ENCODE data around the gene IQCK. TPM values are rescaled to one million over a fixed set of nuclear protein-coding genes. Genes with fewer than 3 reads are reported as not detected.

Gene IQCK
- total RNA-seq, 1 experiment from 2014 or later: 15.5 TPM

- in situ Hi-C loops (cut with HindIII; ENCODE audit: low pct_unique_long_range_greater_than_20kb, low sequenced_read_pairs) (no loop called here), intact Hi-C loops (cut with micrococcal nuclease; ENCODE audit: unreplicated experiment) (no loop called here)
- H3K27ac ChIP-seq (ENCODE audit: low read length): no peak overlapping the region
- ChIA-PET CTCF (no interaction called here), POLR2A (no interaction called here)
- no peaks in the 10 kb centered on the region for H3K36me3 ChIP-seq (ENCODE audit: control insufficient read depth, insufficient read depth, low read length)
- H3K4me3 ChIP-seq (ENCODE audit: low read depth in 2 of 2, low read length in 2 of 2): no peak overlapping the region
- ATAC-seq (no peak), DNase-seq (ENCODE audit: low read depth, low spot score) (no peak)
- H3K9me3 ChIP-seq (ENCODE audit: control insufficient read depth, insufficient read depth, low read depth, low read length): no peaks in the 10 kb centered on the region
- no peaks in the 10 kb centered on the region for H3K27me3 ChIP-seq (ENCODE audit: control insufficient read depth, insufficient read depth, low read length)
- no TSS peak for BruUV-seq (replicated peaks)
- no peak for TF ChIP-seq SIN3A (IDR thresholded peaks at IDR 0.05; ENCODE audit: borderline replicate concordance, insufficient read depth, low read depth, low read length)
- no peak for TF ChIP-seq CTCF (IDR thresholded peaks at IDR 0.05)
- TF ChIP-seq POLR2AphosphoS5 (IDR thresholded peaks at IDR 0.05; ENCODE audit: low read depth, low read length): no peak
- no peak for TF ChIP-seq TCF7L2 (IDR thresholded peaks at IDR 0.05; ENCODE audit: low read depth, low read length)
- no peak for TF ChIP-seq REST (IDR thresholded peaks at IDR 0.05; ENCODE audit: insufficient read depth in 1 of 2, low read depth in 2 of 2, low read length in 1 of 2)
- peaks cover 4% of the 10 kb centered on the region; the same call in 1 of the 2 replicates for H3K4me1 ChIP-seq (ENCODE audit: control insufficient read depth, insufficient read depth, low read length)
Observed at GRCh38 chr16:19802612-19803011, 84.5 kb downstream of the IQCK start.

DNA sequence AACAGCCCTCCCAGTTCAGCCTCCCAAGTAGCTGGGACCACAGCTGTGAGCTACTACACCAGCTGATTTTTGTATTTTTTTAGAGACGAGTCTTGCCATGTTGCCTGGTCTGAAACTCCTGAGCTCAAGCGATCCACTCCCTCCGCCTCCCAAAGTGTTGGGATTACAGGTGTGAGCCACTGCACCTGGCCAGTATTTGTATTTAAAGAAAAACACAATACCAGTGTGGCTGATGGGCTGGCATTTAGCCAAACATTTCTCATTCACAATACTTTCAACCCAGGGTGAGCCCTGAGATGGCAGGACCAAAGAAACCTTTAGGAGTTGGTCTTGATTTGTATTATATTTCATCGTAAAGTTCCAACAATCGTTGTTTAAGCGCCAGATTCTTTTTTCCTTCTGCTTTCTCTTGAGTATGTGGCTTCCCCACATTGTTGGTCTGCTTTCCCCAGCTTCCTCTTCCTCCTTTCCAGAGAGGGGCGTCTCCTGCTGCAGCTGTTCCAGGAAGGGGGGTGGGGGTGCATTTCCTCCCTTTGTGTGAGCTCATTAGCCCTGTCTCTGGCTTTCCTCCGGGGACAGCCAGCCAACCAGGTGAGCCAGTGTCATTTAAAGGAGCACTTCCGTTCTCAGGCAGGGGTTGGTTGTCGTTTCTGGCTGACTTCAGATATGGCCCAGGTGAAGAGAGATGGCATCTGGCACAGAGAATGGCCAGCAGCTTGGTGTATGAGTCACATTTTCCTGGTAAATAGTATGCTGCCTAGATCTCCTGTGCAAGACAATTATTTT, 86.7 kb downstream of the IQCK start:
- ChIA-PET CTCF (interaction anchor here (0.7 kb wide), 1 partner anchor 66 kb away, joined by 3 read pairs; no protein-coding TSS in a partner anchor), POLR2A (interaction anchor here (0.5 kb wide), 1 partner anchor 200 kb away, joined by 3 read pairs; no protein-coding TSS in a partner anchor)
- DNase-seq (ENCODE audit: low read depth, low spot score) (no peak), ATAC-seq (0 out of 2 replicates have a peak, but pooled peaks have one; percentile 43)
- no TSS peak for BruUV-seq (replicated peaks)
- Histone ChIP-seq H3K4me1 (ENCODE audit: control insufficient read depth, insufficient read depth, low read length) (peaks cover 11% of the 10 kb centered on the region; the same call in 1 of the 2 replicates), H3K27ac (ENCODE audit: low read length) (no peak overlapping the region), H3K4me3 (ENCODE audit: low read depth in 2 of 2, low read length in 2 of 2) (no peak overlapping the region), H3K9me3 (ENCODE audit: control insufficient read depth, insufficient read depth, low read depth, low read length) (no peaks in the 10 kb centered on the region), H3K36me3 (ENCODE audit: control insufficient read depth, insufficient read depth, low read length) (no peaks in the 10 kb centered on the region), H3K27me3 (ENCODE audit: control insufficient read depth, insufficient read depth, low read length) (no peaks in the 10 kb centered on the region)
- intact Hi-C loops (cut with micrococcal nuclease; ENCODE audit: unreplicated experiment) (no loop called here), in situ Hi-C loops (cut with HindIII; ENCODE audit: low pct_unique_long_range_greater_than_20kb, low sequenced_read_pairs) (no loop called here)
- no peak for TF ChIP-seq REST (IDR thresholded peaks at IDR 0.05; ENCODE audit: insufficient read depth in 1 of 2, low read depth in 2 of 2, low read length in 1 of 2)
- no peak for TF ChIP-seq SIN3A (IDR thresholded peaks at IDR 0.05; ENCODE audit: borderline replicate concordance, insufficient read depth, low read depth, low read length)
- no peak for TF ChIP-seq CTCF (IDR thresholded peaks at IDR 0.05)

All from Panc1 (cell line).